Measurements from ENCODE around the gene WT1. TPM values are rescaled to one million over a fixed set of nuclear protein-coding genes. Genes with fewer than 3 reads are reported as not detected.

Gene WT1
- total and polyA plus RNA-seq, 2 of the 8 experiments (the other 6 are each of a cell fraction or from before 2014, with no cell fraction given): 0.05 to 0.17 TPM

DNA sequence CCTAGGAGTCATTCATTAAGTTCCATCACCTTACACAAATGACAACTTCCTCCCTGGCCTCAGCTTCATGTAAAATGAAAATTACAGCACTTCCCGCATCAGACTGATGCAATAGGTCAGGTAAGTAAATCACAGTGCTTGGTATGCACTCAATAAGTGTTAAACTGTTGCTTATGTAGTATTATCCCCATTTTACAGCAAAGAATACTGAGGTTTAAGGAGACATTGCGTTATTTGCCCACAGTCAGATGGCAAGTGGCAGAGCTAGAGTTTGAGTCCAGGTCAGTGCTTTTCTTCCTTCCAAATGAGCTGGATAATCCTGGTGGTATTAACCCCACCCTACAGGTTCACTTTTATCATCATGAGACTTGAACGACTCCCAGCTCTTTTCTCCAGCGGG, 29.7 kb downstream of the WT1 start:
- no peak overlapping the region for H3K14ac ChIP-seq (ENCODE audit: insufficient read length)
- H3K27ac ChIP-seq (ENCODE audit: low read depth, low read length): no peak overlapping the region
- FAIRE-seq (no peak), DNase-seq (ENCODE audit: low read depth in 1 of 2, low spot score in 2 of 2) (no peak)
- H2BK15ac ChIP-seq (ENCODE audit: low read length): no peak overlapping the region
- H2BK12ac ChIP-seq (ENCODE audit: low read depth, low read length): no peak overlapping the region
- no peak overlapping the region for H4K8ac ChIP-seq (ENCODE audit: extremely low read depth, insufficient read depth, low read length)
- no peaks in the 10 kb centered on the region for H3K79me2 ChIP-seq (ENCODE audit: control insufficient read depth in 1 of 2, insufficient read depth in 2 of 2, low read length in 2 of 2)
- H3K4me3 ChIP-seq (ENCODE audit: extremely low read depth in 1 of 4, insufficient read depth in 2 of 4, low read depth in 3 of 4, low read length in 4 of 4): no peak overlapping the region
- no peak overlapping the region for H3K23ac ChIP-seq (ENCODE audit: insufficient read length)
- H2BK20ac ChIP-seq (ENCODE audit: low read length): no peak overlapping the region
- no peaks in the 10 kb centered on the region for H3K9me3 ChIP-seq (ENCODE audit: insufficient read depth in 2 of 2, low read depth in 1 of 2, low read length in 1 of 2)
- no peak overlapping the region for H3K18ac ChIP-seq (ENCODE audit: extremely low read depth, low read length)
- CTCF ChIA-PET (ENCODE audit: partially characterized antibody): interaction anchor here (1.0 to 1.8 kb wide), 5 partner anchors 10 to 154 kb away, joined by 3 to 8 read pairs (median 5); no protein-coding TSS in a partner anchor
- no peak overlapping the region for H2AFZ ChIP-seq (ENCODE audit: low read length)
- H3K23me2 ChIP-seq (ENCODE audit: low read depth, low read length): no peaks in the 10 kb centered on the region
- H3K4ac ChIP-seq (replicated peaks; ENCODE audit: insufficient read length, low read depth, low read length): no peak overlapping the region
- H3K9ac ChIP-seq (replicated peaks in 1 of 4; ENCODE audit: extremely low read depth in 1 of 4, low read depth in 3 of 4, low read length in 3 of 4): no peak overlapping the region
- H3K27me3 ChIP-seq (replicated peaks in 1 of 4; ENCODE audit: control insufficient read depth in 3 of 4, extremely low read depth in 1 of 4, insufficient read depth in 3 of 4, low read length in 3 of 4): no peaks in the 10 kb centered on the region
- H4K91ac ChIP-seq (replicated peaks; ENCODE audit: insufficient read length, low read length): no peak overlapping the region
- H2BK5ac ChIP-seq (ENCODE audit: low read depth, low read length): no peak overlapping the region
- H4K5ac ChIP-seq (ENCODE audit: insufficient read length, low read depth, low read length): no peak overlapping the region
- H3K56ac ChIP-seq (replicated peaks; ENCODE audit: insufficient read length, low read depth, low read length): no peak overlapping the region
- WGBS, 2 experiments (ENCODE audit: extremely low coverage in 1 of 2, insufficient coverage in 1 of 2, insufficient read length in 1 of 2, insufficient replicate concordance in 2 of 2, low coverage in 1 of 2, low lambda C conversion rate in 2 of 2, missing lambda C conversion rate in 1 of 2): 91% methylated on average over 4 of the region's 4 CpGs; no CpG with 5 or more reads in 1 of the 2 experiments
- H2BK120ac ChIP-seq (replicated peaks; ENCODE audit: low read depth, low read length): no peak overlapping the region
- H3K4me1 ChIP-seq (replicated peaks in 1 of 4; ENCODE audit: control insufficient read depth in 3 of 4, insufficient read depth in 4 of 4, low read length in 3 of 4): no peaks in the 10 kb centered on the region
- H3K79me1 ChIP-seq (ENCODE audit: low read depth, low read length): no peaks in the 10 kb centered on the region
- H4K20me1 ChIP-seq (replicated peaks in 1 of 2; ENCODE audit: control insufficient read depth in 1 of 2, insufficient read depth in 2 of 2, low read length in 2 of 2): no peaks in the 10 kb centered on the region
- POLR2A ChIA-PET (ENCODE audit: partially characterized antibody): interaction anchor here (0.6 kb wide), 1 partner anchor 301 kb away, joined by 4 read pairs; no protein-coding TSS in a partner anchor
- H2AK5ac ChIP-seq (ENCODE audit: low read depth, low read length): no peak overlapping the region
- no peaks in the 10 kb centered on the region for H3K36me3 ChIP-seq (ENCODE audit: control insufficient read depth in 2 of 4, insufficient read depth in 4 of 4, low read length in 3 of 4)
- H3K4me2 ChIP-seq (ENCODE audit: insufficient read depth in 1 of 2, low read depth in 2 of 2, low read length in 2 of 2): no peak overlapping the region
- TF ChIP-seq BCL11A (IDR thresholded peaks at IDR 0.05; ENCODE audit: low read depth in 2 of 2, low read length in 2 of 2) (no peak), SUZ12 (IDR thresholded peaks at IDR 0.05; ENCODE audit: low read length) (no peak), EGR1 (IDR thresholded peaks at IDR 0.05; ENCODE audit: borderline replicate concordance, low read depth, low read length) (no peak), ZNF274 (IDR thresholded peaks at IDR 0.05; ENCODE audit: borderline replicate concordance, extremely low read depth, low read length) (no peak), GABPA (IDR thresholded peaks at IDR 0.05; ENCODE audit: borderline replicate concordance, insufficient read depth, low read length) (no peak), KDM4A (IDR thresholded peaks at IDR 0.05; ENCODE audit: low read depth, low read length, severe bottlenecking) (no peak), RAD21 (IDR thresholded peaks at IDR 0.05 in 1 of 2, conservative IDR thresholded peaks at IDR 0.05 in 1 of 2; ENCODE audit: low read depth in 2 of 2, low read length in 2 of 2) (no peak), CHD2 (IDR thresholded peaks at IDR 0.05; ENCODE audit: low read length) (no peak), TAF7 (optimal IDR thresholded peaks at IDR 0.05; ENCODE audit: borderline replicate concordance, low read depth, low read length) (no peak), NANOG (IDR thresholded peaks at IDR 0.05; ENCODE audit: insufficient read depth, low read depth, low read length, poor library complexity, severe bottlenecking) (no peak)
- TF ChIP-seq, protein P1, sequence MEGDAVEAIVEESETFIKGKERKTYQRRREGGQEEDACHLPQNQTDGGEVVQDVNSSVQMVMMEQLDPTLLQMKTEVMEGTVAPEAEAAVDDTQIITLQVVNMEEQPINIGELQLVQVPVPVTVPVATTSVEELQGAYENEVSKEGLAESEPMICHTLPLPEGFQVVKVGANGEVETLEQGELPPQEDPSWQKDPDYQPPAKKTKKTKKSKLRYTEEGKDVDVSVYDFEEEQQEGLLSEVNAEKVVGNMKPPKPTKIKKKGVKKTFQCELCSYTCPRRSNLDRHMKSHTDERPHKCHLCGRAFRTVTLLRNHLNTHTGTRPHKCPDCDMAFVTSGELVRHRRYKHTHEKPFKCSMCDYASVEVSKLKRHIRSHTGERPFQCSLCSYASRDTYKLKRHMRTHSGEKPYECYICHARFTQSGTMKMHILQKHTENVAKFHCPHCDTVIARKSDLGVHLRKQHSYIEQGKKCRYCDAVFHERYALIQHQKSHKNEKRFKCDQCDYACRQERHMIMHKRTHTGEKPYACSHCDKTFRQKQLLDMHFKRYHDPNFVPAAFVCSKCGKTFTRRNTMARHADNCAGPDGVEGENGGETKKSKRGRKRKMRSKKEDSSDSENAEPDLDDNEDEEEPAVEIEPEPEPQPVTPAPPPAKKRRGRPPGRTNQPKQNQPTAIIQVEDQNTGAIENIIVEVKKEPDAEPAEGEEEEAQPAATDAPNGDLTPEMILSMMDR (IDR thresholded peaks at IDR 0.05; ENCODE audit: control extremely low read depth in 1 of 3, insufficient read depth in 1 of 3, low read depth in 1 of 3, low read length in 3 of 3): no peak

Measured in H1 (cell line).